Amniotic stem cell (primary cell): ENCODE measurements around the gene CDYL.

Experiments
- DNase-seq: peaks from one replicate; lab custom pipeline; 2025; lab: John Stamatoyannopoulos, UW

The CDYL gene

GRCh38 chr6:4776131-4776492 lies at the start of gene CDYL:
Gene CDYL (plus strand): TSS chr6:4776404. CDS start chr6:4776784, 380 bp downstream.
- DNase-seq, result peak; percentile 67

- no peak for DNase-seq
Measured at GRCh38 chr6:4726645-4727044, 49.6 kb upstream of the CDYL start.

GRCh38 chr6:4727217-4727616 lies 49.0 kb upstream of the CDYL start:
- DNase-seq, result no peak

- no peak for DNase-seq
Measured at GRCh38 chr6:4727671-4728435, 48.4 kb upstream of the CDYL start.

- DNase-seq, result no peak
Measured at GRCh38 chr6:4728436-4728769, 47.8 kb upstream of the CDYL start.

- DNase-seq, result no peak
Measured at GRCh38 chr6:4728926-4729325, 47.3 kb upstream of the CDYL start.

GRCh38 chr6:4731996-4732395 lies 44.2 kb upstream of the CDYL start:
- DNase-seq, result no peak

- peak; percentile 84 for DNase-seq
Measured at GRCh38 chr6:4732691-4733315, 43.4 kb upstream of the CDYL start.

- no peak for DNase-seq
Measured at GRCh38 chr6:4736371-4736873, 39.8 kb upstream of the CDYL start.

GRCh38 chr6:4740032-4740431 lies 36.2 kb upstream of the CDYL start:
- no peak for DNase-seq

GRCh38 chr6:4743062-4743461 lies 33.1 kb upstream of the CDYL start:
- DNase-seq, result no peak

- DNase-seq, result no peak
Measured at GRCh38 chr6:4743926-4744325, 32.3 kb upstream of the CDYL start.

GRCh38 chr6:4747588-4747987 lies 28.6 kb upstream of the CDYL start:
- DNase-seq, result no peak

GRCh38 chr6:4751823-4752464 lies 24.3 kb upstream of the CDYL start:
- DNase-seq, result no peak

GRCh38 chr6:4756247-4756646 lies 20.0 kb upstream of the CDYL start:
- no peak for DNase-seq

- no peak for DNase-seq
Measured at GRCh38 chr6:4759997-4760396, 16.2 kb upstream of the CDYL start.

- DNase-seq, result no peak
Measured at GRCh38 chr6:4760773-4761172, 15.4 kb upstream of the CDYL start.

GRCh38 chr6:4762294-4762693 lies 13.9 kb upstream of the CDYL start:
- DNase-seq, result no peak

GRCh38 chr6:4763921-4764320 lies 12.3 kb upstream of the CDYL start:
- no peak for DNase-seq

- DNase-seq, result no peak
Measured at GRCh38 chr6:4768815-4769214, 7.4 kb upstream of the CDYL start.

GRCh38 chr6:4772750-4773149 lies 3.5 kb upstream of the CDYL start:
- DNase-seq, result no peak

GRCh38 chr6:4773181-4773580 lies 3.0 kb upstream of the CDYL start:
- no peak for DNase-seq

GRCh38 chr6:4774296-4774695 lies 1.9 kb upstream of the CDYL start:
- DNase-seq, result no peak
